Sigmoid colon (tissue), 4 donors: ENCODE measurements around the gene RS1.

ENCODE experiments used
- EP300 ChIP-seq, 4 donors: sonication (generic); formaldehyde crosslinking; IDR thresholded peaks; one replicate each; pipeline ENCODE4 v1.6.1; 2017; ENCODE audit warnings: antibody characterized with exemption in 4 of 4
- POLR2A ChIP-seq, 2 donors: fragments of 450-650 bp; IDR thresholded peaks; one replicate each; pipeline ENCODE4 v1.6.1; 2016; ENCODE audit warnings: antibody characterized with exemption in 2 of 2, mild to moderate bottlenecking in 2 of 2, moderate library complexity in 2 of 2
- TF ChIP-seq, protein P1 (sequence below), 4 experiments: fragments of 450-650 bp in 3 of 4; fragments of 200-600 bp in 1 of 4; IDR thresholded peaks; one replicate each; pipeline ENCODE4 v1.5.1; 2016 to 2019; ENCODE audit warnings: antibody characterized with exemption in 4 of 4, mild to moderate bottlenecking in 3 of 4, moderate library complexity in 2 of 4

DNA sequence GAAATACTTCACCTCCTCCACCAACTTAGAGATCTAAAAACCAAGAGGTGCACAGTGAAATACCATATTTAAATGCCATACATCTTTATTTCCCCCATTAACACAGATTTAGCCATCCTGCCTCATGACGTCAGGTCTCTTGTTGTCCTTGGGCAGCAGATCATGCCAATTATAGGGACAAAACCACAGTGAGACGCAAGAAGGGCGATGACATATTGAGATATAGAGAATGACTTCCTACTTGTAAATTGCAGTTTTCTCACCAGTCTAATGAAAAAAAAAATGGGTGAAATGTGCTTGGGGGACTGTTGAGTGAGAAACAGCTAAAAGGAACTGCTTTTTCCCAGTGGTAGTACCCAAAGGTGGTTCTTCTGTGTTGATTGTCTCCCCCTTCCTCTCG is 24.3 kb downstream of the RS1 start:
- TF ChIP-seq, protein P1, sequence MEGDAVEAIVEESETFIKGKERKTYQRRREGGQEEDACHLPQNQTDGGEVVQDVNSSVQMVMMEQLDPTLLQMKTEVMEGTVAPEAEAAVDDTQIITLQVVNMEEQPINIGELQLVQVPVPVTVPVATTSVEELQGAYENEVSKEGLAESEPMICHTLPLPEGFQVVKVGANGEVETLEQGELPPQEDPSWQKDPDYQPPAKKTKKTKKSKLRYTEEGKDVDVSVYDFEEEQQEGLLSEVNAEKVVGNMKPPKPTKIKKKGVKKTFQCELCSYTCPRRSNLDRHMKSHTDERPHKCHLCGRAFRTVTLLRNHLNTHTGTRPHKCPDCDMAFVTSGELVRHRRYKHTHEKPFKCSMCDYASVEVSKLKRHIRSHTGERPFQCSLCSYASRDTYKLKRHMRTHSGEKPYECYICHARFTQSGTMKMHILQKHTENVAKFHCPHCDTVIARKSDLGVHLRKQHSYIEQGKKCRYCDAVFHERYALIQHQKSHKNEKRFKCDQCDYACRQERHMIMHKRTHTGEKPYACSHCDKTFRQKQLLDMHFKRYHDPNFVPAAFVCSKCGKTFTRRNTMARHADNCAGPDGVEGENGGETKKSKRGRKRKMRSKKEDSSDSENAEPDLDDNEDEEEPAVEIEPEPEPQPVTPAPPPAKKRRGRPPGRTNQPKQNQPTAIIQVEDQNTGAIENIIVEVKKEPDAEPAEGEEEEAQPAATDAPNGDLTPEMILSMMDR (IDR thresholded peaks at IDR 0.05) = no peak
- TF ChIP-seq POLR2A (IDR thresholded peaks at IDR 0.05) (no peak), EP300 (IDR thresholded peaks at IDR 0.05) (no peak)
